HG03342 (cell line): ENCODE results near the gene TTLL4.

Experiments used
- ATAC-seq: cut with Tn5 transposase; IDR thresholded peaks from one replicate; pipeline ENCODE4 v1.9.1; 2021; ENCODE audit warnings: mild to moderate bottlenecking, moderate library complexity; ENCODE audit not compliant: unreplicated experiment

TTLL4 gene

GRCh38 chr2:218711550-218711929, 905 bp downstream of the TTLL4 start:
- ATAC-seq, result no peak

GRCh38 chr2:218713922-218714321, 3.3 kb downstream of the TTLL4 start:
- no peak for ATAC-seq

- ATAC-seq, result no peak
Observed at GRCh38 chr2:218716070-218716469, 5.4 kb downstream of the TTLL4 start.

GRCh38 chr2:218717262-218717661, 6.6 kb downstream of the TTLL4 start:
- ATAC-seq, result no peak

GRCh38 chr2:218718058-218718457, 7.4 kb downstream of the TTLL4 start:
- ATAC-seq, result no peak

- no peak for ATAC-seq
Observed at GRCh38 chr2:218719457-218719856, 8.8 kb downstream of the TTLL4 start.

GRCh38 chr2:218720048-218721041, 9.7 kb downstream of the TTLL4 start:
- ATAC-seq, result no peak

- no peak for ATAC-seq
Observed at GRCh38 chr2:218721488-218721887, 10.9 kb downstream of the TTLL4 start.

GRCh38 chr2:218721934-218722333, 11.3 kb downstream of the TTLL4 start:
- no peak for ATAC-seq

- no peak for ATAC-seq
Observed at GRCh38 chr2:218722419-218722818, 11.8 kb downstream of the TTLL4 start.

GRCh38 chr2:218722876-218723785, 12.5 kb downstream of the TTLL4 start:
- ATAC-seq, result no peak

- no peak for ATAC-seq
Observed at GRCh38 chr2:218726004-218726574, 15.5 kb downstream of the TTLL4 start.

GRCh38 chr2:218727502-218728165, 17.0 kb downstream of the TTLL4 start:
- no peak for ATAC-seq

GRCh38 chr2:218729640-218730039, 19.0 kb downstream of the TTLL4 start:
- no peak for ATAC-seq

- no peak for ATAC-seq
Observed at GRCh38 chr2:218732052-218732760, 21.6 kb downstream of the TTLL4 start.

- ATAC-seq, result no peak
Observed at GRCh38 chr2:218732761-218733158, 22.1 kb downstream of the TTLL4 start.

GRCh38 chr2:218733171-218734021, 22.8 kb downstream of the TTLL4 start:
- ATAC-seq, result peak; percentile 67

GRCh38 chr2:218734190-218734975, 23.7 kb downstream of the TTLL4 start:
- ATAC-seq, result no peak
